Measurements from ENCODE around the gene SCYL2.

SCYL2 gene

DNA sequence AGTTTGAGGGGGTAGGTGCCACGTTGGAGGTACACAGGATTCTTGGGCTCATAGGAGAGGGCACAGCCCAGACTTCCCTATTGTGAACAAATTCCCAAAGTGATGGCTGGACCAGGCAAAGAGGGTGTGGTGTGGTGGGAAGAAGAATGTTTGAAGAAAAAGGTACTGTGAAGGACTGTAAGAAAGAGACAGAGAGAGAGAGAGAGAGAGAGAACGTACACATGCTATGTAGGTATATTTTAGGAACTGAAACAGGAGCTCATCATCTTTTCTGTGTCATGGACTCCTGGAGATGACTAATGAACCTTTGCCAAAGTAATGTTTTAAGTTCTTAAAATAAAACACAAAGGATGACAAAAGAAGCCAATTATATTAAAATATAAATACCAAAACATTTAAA is 114.4 kb downstream of the SCYL2 start:
- no peak for DNase-seq (ENCODE audit: low spot score)

- no peak for DNase-seq (ENCODE audit: low spot score)
Measured at GRCh38 chr12:100382338-100382737, 115.4 kb downstream of the SCYL2 start.

DNA sequence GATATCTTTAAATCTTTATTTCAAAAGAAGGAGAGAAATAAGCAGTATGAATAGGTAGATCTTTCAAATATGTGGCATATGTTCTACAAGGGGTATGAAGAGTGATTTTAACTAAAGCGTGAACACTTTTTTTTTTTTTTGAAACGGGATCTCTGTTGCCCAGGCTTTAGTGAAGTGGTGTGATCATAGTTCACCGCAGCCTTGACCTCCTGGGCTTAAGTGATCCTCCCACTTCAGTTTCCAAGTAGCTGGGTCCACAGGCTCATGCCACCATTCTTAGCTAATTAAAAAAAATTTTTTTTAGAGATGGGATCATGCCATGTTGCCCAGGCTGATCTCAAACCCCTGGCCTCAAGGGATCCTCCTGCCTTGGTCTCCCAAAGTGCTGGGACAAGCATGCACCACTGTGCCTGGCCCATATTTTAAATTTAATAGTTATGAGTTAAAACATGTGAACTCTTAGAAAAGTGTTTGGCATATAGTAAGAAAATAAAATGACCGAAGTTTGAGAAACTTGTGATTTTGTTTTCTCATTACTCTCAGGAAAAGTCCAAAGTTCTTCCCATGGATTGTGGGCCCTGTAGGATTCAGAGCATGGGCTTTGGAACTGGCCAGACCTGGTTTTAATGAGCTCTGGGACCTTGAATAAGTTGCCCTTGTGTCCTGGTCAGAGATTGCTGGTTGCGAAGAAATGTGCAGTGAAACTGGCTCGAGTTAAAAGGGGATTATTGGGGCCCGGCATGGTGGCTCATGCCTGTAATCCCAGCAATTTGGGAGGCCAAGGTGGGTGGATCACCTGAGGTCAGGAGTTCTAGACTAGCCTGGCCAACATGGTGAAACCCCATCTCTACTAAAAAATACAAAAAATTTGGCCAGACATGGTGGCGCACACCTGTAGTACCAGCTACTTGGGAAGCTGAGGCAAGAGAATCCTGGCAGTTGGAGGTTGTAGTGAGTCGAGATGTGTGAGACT is 116.9 kb downstream of the SCYL2 start:
- DNase-seq (ENCODE audit: low spot score): no peak

DNA sequence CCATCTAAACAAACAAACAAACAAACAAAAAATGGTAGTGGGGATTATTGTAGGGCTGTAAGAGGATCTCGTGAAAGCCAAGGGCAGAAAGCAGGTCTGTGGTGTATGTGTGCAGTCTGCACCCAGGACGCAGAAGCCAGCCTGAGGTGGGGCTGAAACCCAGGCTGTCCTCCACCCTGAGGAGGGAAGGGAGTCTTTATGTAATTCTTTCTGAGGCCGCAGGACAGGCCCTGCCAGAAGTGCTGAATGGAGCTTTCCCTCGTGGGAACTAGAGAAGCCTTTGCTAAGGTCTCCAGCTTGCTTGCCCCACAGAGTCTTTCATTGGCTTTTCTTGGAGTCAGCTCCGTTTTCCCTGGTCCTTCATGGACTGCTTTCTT is 117.6 kb downstream of the SCYL2 start:
- no peak for DNase-seq (ENCODE audit: low spot score)

GRCh38 chr12:100388382-100388781 is 121.4 kb downstream of the SCYL2 start:
- no peak for DNase-seq (ENCODE audit: low spot score)
